COLO668 (cell line): Measurements from ENCODE around the gene PARP14.
A peak's percentile ranks its signal among the peaks of the same experiment; 100 is the strongest.
"Not testable (repeated sequence)": the region's sequence is repeated elsewhere in the genome, so short reads cannot be mapped to it uniquely, and the experiment has no call there.

Source experiments
- DNase-seq: peaks from one replicate; lab custom pipeline; 2025; ENCODE audit not compliant: unreplicated experiment; lab: John Stamatoyannopoulos, UW

PARP14 gene, protein sequence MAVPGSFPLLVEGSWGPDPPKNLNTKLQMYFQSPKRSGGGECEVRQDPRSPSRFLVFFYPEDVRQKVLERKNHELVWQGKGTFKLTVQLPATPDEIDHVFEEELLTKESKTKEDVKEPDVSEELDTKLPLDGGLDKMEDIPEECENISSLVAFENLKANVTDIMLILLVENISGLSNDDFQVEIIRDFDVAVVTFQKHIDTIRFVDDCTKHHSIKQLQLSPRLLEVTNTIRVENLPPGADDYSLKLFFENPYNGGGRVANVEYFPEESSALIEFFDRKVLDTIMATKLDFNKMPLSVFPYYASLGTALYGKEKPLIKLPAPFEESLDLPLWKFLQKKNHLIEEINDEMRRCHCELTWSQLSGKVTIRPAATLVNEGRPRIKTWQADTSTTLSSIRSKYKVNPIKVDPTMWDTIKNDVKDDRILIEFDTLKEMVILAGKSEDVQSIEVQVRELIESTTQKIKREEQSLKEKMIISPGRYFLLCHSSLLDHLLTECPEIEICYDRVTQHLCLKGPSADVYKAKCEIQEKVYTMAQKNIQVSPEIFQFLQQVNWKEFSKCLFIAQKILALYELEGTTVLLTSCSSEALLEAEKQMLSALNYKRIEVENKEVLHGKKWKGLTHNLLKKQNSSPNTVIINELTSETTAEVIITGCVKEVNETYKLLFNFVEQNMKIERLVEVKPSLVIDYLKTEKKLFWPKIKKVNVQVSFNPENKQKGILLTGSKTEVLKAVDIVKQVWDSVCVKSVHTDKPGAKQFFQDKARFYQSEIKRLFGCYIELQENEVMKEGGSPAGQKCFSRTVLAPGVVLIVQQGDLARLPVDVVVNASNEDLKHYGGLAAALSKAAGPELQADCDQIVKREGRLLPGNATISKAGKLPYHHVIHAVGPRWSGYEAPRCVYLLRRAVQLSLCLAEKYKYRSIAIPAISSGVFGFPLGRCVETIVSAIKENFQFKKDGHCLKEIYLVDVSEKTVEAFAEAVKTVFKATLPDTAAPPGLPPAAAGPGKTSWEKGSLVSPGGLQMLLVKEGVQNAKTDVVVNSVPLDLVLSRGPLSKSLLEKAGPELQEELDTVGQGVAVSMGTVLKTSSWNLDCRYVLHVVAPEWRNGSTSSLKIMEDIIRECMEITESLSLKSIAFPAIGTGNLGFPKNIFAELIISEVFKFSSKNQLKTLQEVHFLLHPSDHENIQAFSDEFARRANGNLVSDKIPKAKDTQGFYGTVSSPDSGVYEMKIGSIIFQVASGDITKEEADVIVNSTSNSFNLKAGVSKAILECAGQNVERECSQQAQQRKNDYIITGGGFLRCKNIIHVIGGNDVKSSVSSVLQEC (N-terminal part only)

DNA sequence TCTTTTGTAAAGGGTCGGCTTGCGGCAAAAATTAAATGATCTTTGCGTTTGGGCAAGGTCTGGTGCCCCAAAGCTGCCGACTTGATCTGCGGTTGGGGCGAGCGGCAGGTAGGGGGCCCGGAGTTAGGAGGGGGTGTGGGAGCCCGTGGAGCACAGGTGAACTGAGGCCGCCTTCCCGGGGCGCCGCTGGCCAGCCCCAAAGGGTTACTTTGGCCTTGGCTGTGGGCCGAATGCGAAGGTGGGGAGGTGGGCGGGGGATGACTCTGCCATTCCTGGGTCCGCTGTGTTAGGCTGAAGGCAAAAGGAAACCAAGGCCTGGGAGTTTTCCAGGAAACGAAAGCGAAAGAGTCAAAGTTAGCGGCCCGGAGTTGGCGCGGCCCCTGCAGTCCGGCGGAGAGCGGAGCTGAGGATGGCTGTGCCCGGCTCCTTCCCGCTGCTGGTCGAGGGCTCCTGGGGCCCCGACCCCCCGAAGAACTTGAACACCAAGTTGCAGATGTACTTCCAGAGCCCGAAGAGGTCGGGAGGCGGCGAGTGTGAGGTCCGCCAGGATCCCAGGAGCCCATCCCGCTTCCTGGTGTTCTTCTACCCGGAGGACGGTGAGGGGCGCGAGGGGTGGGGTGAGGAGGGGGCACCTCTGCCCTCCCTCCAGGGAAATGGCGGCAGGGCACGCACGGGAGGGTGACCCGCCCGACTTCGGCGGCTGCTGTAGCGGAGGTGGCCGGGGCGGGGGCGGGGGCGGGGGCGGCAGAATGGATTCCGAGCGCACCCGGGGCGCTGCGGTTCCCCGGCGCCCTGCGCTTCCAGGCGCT, at the start of gene PARP14:
Gene PARP14 (plus strand): TSS at position 365 of the 809 bp plus-strand sequence. CDS start 45 bp downstream, at position 410.
- DNase-seq: peak; percentile 33

DNA sequence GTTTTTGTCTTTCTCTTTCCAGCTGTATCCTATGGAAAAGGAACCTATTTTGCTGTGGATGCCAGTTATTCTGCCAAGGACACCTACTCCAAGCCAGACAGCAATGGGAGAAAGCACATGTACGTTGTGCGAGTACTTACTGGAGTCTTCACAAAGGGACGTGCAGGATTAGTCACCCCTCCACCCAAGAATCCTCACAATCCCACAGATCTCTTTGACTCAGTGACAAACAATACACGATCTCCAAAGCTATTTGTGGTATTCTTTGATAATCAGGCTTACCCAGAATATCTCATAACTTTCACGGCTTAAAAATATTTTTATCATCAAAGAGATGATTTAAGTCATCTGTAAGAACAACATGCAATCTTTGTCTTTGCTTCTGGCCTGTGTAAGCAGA, 44.9 kb upstream of the PARP14 start:
- DNase-seq: no peak

DNA sequence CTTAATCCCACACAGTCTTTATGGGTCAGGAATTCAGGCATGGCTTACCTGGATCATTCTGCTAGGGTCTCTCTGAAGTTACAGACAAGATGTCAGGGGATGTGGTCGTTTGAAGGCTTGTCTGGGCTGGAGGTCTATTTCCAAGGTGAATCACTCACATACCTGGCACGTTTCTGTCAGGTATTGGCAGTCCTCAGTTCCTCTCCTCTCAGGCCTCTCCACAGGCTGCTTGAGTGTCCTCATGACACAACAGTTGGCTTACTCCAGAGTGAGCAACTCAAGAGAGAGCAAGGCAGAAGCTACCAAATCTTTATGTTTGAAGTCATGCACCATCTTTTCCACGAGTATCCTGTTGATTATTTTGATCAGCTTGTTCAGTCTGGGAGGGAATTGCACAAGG, 43.9 kb upstream of the PARP14 start:
- DNase-seq: no peak

DNA sequence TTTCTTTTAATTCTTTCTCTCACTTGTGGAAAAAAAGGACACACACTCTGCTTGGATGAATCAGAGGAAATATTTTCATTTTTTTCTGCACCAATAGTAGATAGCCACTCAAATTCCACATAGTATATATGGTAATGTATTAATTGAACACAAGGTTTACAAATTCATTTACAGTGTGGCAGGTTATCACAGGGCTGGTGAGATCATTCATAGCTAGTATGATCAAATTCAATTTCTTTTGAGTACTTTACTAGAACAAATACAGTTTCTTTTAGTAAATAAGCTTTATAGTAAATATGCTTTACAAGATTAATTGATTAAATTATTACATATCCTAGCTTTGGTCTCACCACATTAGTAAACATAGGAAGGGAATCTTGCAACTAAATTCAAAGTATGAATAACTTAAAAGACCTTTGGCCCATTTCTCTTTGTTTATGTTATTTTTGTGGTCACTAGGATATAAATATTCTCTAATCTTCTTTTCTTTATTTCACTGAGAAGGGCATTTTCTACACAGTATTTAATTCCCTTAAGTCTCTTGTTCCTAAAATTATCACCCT, 40.1 kb upstream of the PARP14 start:
- DNase-seq: no peak

DNA sequence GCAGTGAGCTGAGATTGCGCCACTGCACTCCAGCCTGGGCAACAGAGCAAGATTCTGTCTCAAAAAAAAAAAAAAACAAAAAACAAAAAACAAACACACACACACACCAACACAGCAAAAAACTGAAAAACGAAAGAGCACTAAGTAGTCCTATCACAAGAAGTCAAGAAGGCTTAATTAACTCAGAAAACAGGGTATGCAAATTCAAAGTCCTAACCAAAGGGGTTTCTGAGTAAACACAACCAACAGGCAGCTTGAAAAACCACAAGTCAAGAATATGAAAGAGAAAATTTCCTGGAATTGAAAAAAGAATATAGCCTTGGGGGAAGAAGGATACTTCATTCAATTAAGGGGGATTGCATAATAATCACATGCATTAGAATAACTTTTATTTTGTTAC, 37.7 kb upstream of the PARP14 start:
- no peak for DNase-seq

DNA sequence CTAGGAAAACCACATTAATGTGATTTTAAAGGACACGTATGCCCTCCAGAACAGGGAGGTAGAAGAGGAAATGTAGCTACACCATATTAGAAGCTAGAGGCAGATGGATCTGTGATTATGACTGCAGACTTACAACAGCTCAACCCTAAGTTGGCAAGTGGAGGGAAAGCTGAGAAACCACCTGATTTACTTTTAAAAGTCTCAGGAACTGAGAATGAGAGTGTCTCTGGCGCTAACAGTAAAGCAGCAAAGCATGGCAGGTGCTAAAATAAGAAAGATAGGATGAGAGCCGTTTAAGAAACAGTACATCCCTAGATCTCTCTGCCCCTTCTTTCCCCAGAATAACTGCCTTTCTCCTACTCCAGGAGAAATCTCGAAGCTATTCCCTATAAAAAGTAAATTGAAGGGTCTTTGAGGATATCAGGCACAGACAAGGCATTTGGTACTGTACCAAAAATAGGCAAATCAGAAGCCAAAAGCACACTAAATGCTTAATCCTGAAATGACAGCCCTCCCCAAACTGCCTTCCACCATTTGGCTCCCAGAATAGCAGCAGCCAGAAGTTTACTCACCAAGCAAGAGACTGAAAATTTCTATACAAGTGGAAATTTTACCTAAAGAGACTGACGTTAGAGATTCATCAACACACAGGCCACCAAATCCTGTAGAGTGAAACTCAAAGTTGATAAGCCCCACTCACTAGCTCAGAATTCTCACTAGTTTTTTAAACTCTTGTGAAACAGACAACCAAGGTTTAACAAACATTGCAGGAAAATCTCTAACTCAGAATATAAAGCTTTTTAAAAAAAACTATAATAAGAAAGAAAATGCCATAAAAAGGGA, 34.3 kb upstream of the PARP14 start:
- no peak for DNase-seq

DNA sequence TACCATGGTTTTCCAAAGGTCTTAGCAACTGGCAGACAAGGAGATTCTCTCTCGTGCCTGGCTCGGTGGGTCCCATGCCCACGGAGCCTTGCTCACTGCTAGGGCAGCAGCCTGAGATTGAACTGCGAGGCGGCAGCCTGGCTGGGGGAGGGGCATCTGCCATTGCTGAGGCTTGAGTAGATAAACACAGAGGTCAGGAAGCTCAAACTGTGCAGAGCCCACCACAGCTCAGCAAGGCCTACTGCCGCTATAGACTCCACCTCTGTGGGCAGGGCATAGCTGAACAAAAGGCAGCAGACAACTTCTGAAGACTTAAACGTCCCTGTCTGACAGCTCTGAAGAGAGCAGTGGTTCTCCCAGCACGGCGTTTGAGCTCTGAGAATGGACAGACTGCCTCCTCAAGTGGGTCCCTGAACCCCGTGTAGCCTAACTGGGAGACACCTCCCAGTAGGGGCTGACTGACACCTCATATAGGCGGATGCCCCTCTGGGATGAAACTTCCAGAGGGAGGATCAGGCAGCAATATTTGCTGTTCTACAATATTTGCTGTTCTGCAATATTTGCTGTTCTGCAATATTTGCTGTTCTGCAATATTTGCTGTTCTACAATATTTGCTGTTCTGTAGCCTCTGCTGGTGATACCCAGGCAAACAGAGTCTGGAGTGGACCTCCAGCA, 29.3 kb upstream of the PARP14 start:
- not testable (repeated sequence) for DNase-seq

DNA sequence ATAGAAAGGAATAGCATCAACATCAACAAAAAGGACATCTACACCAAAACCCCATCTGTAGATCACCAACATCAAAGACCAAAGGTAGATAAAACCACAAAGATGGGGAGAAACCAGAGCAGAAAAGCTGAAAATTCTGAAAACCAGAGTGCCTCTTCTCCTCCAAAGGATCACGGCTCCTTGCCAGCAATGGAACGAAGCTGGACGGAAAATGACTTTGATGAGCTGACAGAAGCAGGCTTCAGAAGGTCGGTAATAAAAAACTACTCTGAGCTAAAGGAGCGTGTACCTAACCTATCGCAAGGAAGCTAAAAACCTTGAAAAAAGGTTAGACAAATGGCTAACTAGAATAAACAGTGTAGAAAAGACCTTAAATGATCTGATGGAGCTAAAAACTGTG, 28.7 kb upstream of the PARP14 start:
- DNase-seq: not testable (repeated sequence)

DNA sequence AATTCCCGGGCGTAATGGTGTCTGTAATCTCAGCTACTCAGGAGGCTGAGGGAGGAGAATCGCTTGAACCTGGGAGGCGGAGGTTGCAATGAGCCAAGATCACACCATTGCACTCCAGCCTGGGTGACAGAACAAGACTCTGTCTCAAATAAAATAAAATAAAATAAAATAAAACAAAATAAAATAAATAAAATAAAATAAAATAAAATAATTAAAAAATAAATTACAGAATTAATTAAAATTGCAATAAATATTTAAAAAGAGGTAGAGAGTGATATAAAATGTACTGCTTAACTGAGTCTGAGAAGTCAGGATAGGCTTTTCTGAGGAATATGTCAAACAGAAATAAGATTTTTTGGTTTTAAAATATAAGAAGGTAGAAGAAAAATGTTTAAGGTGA, 22.3 kb upstream of the PARP14 start:
- DNase-seq: not testable (repeated sequence)

DNA sequence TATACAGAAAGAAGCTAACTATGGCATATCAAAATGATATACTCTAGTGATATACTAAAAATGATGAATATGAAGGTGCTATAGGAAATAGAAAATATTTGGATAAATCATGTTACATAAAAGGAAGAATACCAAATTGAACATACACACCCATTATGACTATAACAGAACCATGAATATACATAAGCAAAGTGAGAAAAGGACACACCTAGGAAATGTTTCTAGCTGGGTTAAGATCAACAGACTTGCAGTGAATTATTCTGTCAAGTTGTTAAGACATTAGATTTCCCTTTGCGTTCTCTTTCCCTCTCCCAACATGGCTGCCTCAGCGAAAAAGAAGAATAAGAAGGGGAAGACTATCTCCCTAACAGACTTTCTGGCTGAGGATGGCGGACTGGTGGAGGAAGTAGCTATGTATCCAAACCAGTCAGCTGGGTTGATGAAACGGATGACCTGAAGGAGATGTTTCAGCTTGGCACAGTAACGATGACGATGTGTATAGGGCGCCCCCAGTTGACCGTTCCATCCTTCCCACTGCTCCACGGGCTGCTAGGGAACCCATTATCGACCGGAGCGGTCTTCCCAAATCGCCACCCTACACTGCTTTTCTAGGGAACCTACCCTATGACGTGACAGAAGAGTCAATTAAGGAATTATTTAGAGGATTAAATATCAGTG, 20.2 kb upstream of the PARP14 start:
- DNase-seq: no peak

DNA sequence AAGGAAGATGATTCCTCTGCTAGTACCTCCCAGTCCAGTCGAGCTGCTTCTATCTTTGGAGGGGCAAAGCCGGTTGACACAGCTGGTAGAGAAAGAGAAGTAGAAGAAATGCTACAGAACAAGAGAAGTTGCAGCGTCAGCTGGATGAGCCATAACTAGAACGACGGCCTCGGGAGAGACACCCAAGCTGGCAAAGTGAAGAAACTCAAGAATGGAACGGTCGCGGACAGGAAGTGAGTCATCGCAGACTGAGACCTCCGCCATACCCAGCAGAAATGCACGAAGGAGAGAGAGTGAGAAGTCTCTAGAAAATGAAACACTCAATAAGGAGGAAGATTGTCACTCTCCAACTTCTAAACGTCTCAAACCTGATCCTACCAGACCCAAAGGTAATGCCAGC, 19.0 kb upstream of the PARP14 start:
- DNase-seq: no peak

DNA sequence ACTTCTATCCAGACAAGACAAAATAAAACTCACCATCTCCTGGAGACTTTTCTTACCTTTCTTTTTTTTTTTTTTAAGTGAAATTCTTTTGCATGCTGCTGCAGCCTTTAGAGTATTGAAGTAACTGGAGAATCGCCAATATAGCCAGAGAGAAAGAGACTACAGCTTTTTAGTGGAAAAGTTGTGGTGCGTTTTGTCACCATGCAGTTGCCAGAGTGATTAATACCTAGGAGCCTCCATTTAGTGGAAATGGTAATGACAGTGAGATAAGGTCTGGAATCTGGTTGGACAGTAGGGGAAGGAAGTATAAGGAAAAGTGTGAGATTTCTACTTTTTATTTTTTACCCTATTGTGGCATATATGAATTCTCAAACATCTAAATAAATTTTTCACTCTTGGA, 18.1 kb upstream of the PARP14 start:
- no peak for DNase-seq

DNA sequence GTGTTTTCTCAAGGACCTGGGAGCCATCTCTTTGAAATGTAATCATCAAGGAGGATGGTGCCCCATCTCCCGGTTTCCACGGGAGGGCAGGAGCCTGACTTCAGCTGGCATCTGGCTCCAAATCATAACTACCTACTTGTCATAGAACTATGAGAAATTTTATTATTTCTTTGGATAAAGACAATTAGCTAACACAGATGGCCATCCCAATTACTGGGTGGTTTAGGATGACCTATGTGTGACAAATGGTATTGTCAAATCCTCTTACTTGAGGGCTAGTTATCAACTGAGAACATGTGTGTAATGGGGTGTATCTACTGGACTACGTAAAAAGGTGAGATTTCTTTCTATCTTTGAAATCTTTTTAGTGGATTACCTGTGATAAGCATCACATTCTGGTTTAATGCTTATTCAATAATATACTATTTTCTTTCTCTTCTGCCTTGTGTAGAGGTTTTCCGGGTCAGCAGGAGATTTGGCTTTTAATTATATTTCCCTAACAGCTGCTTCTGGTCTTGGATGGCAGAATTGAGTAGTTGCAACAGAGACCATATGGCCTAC, 15.3 kb upstream of the PARP14 start:
- no peak for DNase-seq

DNA sequence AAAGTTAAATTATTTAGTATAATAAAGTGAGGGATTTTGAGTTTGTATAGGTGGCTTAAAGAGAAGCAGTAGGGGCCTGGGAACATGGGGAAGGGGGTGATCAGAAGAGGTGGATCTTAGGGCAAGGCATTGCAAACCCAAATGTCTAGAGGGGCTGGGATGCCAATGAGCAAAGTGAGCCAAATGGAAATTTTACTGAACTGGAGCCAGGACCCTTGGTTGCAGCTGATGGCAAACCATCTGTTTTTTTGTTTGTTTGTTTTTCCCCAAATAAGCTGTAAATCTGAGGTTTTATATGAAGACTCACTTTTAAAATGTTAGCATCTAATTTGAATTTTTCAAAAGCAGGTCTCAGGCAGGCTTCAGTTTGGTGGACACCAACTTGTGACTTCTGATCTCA, 14.8 kb upstream of the PARP14 start:
- DNase-seq: no peak

DNA sequence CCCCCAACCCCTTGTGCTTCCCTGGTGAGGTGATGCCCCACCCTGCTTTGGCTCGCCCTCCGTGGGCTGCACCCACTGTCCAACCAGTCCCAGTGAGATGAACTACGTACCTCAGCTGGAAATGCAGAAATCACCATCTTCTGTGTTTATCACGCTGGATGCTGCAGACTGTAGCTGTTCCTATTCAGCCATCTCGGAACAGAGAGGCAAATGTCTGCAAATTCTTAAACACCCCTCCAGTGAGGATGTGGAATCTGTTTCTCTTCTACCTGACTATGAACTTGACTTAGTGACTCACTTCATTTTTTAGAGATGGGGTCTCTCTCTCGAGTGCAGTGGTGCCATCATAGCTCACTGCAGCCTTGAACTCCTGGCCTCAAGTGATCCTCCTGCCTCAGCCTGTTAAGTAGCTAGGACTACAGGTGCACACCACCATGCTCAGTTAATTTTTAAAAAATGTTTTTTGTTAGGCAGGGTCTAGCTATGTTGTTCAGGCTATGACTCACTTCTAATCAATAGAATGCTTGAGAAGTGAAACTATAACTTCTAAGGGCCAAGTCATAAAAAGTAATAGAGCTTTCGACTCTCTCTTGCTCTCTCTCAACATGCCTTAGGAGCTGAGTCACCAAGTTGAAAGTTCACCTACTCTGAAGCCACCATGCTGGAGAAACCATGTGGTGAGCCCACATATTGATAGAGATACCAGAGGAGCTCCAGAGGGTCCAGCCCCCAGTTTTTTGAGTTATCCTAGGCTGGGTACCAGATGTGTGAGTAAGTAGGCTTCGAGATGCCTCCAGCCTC, 11.5 kb upstream of the PARP14 start:
- no peak for DNase-seq

DNA sequence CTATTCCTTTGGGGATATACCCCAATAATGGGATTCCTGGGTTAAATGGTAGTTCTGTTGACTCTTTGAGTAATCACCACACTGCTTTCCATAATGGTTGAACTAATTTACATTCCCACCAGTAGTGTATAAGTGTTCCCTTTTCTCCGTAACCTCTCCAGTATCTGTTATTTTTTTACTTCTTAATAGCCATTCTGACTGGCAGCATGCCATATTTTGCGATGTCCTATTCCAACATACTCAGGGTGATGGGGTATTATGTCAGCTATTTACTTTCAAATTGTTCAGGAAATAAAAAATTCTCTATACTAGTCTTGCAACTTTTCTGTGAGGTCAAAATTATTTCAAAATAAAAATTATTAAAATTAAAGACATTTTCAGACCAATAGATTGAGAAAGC, 9.1 kb upstream of the PARP14 start:
- DNase-seq: no peak

DNA sequence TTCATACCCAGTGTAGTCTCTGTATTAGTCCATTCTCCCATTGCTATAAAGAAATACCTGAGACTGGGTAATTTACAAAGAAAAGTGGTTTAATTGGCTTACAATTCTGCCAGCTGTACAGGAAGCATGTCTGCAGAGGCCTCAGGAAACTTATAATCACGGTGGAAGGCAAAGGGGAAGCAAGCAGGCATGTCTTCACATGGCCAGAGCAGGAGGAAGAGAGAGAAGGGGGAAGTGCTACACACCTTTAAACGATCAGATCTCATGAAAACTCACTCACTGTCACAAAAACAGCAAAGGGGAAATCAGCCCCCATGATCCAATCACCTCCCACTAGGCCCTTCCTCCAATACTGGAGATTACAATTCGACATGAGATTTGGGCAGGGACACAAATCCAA, 6.3 kb upstream of the PARP14 start:
- no peak for DNase-seq
